Body of pancreas (tissue), 4 donors: Measurements from ENCODE around the gene MAN1B1.

Source experiments
- POLR2A ChIP-seq, 3 donors: fragments of 450-650 bp; IDR thresholded peaks; one replicate each; pipeline ENCODE4 v1.6.1; 2016; ENCODE audit warnings: antibody characterized with exemption in 3 of 3, mild to moderate bottlenecking in 2 of 3
- TF ChIP-seq, protein P1 (sequence below), 7 experiments: fragments of 450-650 bp in 4 of 7; fragments of 200-600 bp in 3 of 7; sonication (generic) in 3 of 7; IDR thresholded peaks; one replicate each; pipeline ENCODE4 v1.5.1; 2016 to 2019; ENCODE audit warnings: antibody characterized with exemption in 7 of 7

GRCh38 chr9:137080260-137081122 is 6.3 kb upstream of the MAN1B1 start:
- TF ChIP-seq, protein P1, sequence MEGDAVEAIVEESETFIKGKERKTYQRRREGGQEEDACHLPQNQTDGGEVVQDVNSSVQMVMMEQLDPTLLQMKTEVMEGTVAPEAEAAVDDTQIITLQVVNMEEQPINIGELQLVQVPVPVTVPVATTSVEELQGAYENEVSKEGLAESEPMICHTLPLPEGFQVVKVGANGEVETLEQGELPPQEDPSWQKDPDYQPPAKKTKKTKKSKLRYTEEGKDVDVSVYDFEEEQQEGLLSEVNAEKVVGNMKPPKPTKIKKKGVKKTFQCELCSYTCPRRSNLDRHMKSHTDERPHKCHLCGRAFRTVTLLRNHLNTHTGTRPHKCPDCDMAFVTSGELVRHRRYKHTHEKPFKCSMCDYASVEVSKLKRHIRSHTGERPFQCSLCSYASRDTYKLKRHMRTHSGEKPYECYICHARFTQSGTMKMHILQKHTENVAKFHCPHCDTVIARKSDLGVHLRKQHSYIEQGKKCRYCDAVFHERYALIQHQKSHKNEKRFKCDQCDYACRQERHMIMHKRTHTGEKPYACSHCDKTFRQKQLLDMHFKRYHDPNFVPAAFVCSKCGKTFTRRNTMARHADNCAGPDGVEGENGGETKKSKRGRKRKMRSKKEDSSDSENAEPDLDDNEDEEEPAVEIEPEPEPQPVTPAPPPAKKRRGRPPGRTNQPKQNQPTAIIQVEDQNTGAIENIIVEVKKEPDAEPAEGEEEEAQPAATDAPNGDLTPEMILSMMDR (IDR thresholded peaks at IDR 0.05), result no peak
- no peak for TF ChIP-seq POLR2A (IDR thresholded peaks at IDR 0.05)
